Bronchial epithelial cell (primary cell): ENCODE data around the gene RPL41. TPM values are rescaled to one million over a fixed set of nuclear protein-coding genes. Genes with fewer than 3 reads are reported as not detected.

ENCODE experiments used
- DNase-seq: peaks from one replicate; pipeline ENCODE4 v3.0.0-alpha.2; 2010; ENCODE audit warnings: low read depth
- FAIRE-seq: peaks from 2 replicates; lab custom pipeline; 2011; peaks lifted over from hg19 to GRCh38; lab: Jason Lieb, UNC
- H3K27me3 ChIP-seq: 2 replicates; pipeline ENCODE4 v1.5.1; 2011; ENCODE audit warnings: low read length; ENCODE audit not compliant: control insufficient read depth, insufficient read depth
- H3K36me3 ChIP-seq: 2 replicates; pipeline ENCODE4 v1.5.1; 2011; ENCODE audit warnings: low read length; ENCODE audit not compliant: control insufficient read depth, insufficient read depth
- H3K4me3 ChIP-seq: 2 replicates; pipeline ENCODE4 v1.5.1; 2011; ENCODE audit warnings: mild to moderate bottlenecking, low read depth, low read length, control low read depth
- total RNA-seq: library from RNA; depleted of rRNA; stranded (reverse); fragments of >200 nt; gene quantifications from 2 replicates; pipeline ENCODE4 v1.2.1, GENCODE V29; 2014
- TF ChIP-seq, protein P1 (sequence below): IDR thresholded peaks from 2 replicates; pipeline ENCODE4 v1.5.1; 2011; ENCODE audit warnings: mild to moderate bottlenecking, moderate library complexity, low read length, control low read depth, inconsistent platforms; ENCODE audit not compliant: insufficient read depth, severe bottlenecking

Gene RPL41
- total RNA-seq, 1 donor from 2014 or later, result 3,411 TPM

DNA sequence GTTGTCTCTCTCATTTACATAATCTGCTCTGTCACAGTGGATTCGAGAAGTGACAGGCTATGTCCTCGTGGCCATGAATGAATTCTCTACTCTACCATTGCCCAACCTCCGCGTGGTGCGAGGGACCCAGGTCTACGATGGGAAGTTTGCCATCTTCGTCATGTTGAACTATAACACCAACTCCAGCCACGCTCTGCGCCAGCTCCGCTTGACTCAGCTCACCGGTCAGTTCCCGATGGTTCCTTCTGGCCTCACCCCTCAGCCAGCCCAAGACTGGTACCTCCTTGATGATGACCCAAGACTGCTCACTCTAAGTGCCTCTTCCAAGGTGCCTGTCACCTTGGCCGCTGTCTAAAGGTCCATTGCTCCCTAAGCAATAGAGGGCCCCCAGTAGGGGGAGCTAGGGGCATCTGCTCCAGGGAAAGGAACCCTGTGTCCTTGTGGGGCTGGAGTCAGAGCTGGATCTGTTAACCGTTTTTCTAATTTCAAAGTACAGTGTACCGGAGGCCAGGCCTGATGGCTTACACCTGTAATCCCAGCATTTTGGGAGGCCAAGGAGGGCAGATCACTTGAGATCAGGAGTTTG lies 31.4 kb upstream of the RPL41 start:
- Histone ChIP-seq H3K27me3 (no peaks in the 10 kb centered on the region), H3K36me3 (peaks cover 12% of the 10 kb centered on the region), H3K4me3 (no peak overlapping the region)
- no peak for FAIRE-seq
- TF ChIP-seq, protein P1, sequence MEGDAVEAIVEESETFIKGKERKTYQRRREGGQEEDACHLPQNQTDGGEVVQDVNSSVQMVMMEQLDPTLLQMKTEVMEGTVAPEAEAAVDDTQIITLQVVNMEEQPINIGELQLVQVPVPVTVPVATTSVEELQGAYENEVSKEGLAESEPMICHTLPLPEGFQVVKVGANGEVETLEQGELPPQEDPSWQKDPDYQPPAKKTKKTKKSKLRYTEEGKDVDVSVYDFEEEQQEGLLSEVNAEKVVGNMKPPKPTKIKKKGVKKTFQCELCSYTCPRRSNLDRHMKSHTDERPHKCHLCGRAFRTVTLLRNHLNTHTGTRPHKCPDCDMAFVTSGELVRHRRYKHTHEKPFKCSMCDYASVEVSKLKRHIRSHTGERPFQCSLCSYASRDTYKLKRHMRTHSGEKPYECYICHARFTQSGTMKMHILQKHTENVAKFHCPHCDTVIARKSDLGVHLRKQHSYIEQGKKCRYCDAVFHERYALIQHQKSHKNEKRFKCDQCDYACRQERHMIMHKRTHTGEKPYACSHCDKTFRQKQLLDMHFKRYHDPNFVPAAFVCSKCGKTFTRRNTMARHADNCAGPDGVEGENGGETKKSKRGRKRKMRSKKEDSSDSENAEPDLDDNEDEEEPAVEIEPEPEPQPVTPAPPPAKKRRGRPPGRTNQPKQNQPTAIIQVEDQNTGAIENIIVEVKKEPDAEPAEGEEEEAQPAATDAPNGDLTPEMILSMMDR, result peak; percentile 64
- peak; percentile 18 for DNase-seq

DNA sequence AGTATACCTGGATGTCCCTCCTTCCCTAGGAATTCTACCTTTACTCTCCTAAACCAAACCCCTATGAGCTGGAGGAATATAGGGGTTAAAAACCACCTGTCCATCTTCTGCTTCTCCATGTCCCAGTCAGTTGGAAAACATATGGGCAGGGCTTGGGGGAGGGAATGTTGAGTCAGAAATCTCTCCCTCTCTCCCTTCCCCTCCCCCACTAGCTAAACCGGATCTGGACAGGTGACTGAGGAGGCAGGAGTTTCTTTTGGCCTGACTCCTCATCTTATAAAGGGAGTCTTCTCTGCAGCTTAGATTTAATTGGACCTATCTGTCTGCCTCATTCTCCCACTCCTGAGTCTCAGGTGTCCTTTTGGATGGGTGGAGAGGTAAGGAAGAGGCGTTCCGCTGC lies 30.3 kb upstream of the RPL41 start:
- Histone ChIP-seq H3K4me3 (no peak overlapping the region), H3K36me3 (peaks cover 12% of the 10 kb centered on the region), H3K27me3 (no peaks in the 10 kb centered on the region)
- DNase-seq (peak; percentile 83), FAIRE-seq (peak; percentile 55)
- TF ChIP-seq, protein P1, result no peak

DNA sequence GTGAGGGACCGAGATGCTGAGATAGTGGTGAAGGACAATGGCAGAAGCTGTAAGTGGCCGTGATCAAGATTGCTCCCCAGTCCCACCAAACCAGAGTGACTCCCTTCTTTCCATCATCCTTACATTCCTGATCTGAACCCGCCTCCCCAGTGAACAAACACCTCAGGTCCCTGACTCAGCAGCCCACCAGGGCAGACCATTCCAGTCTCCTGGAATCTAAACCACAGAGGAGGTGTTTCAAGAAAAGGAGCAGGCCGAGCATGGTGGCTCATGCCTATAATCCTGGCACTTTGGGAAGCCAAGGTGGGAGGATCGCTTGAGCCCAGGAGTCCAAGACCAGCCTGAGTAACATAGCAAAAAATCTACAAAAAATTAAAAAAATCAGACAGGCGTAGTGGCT lies 29.8 kb upstream of the RPL41 start:
- TF ChIP-seq, protein P1, result no peak
- H3K4me3 ChIP-seq, result no peak overlapping the region
- FAIRE-seq, result no peak
- DNase-seq, result no peak
- no peaks in the 10 kb centered on the region for H3K27me3 ChIP-seq
- H3K36me3 ChIP-seq, result peaks cover 12% of the 10 kb centered on the region

DNA sequence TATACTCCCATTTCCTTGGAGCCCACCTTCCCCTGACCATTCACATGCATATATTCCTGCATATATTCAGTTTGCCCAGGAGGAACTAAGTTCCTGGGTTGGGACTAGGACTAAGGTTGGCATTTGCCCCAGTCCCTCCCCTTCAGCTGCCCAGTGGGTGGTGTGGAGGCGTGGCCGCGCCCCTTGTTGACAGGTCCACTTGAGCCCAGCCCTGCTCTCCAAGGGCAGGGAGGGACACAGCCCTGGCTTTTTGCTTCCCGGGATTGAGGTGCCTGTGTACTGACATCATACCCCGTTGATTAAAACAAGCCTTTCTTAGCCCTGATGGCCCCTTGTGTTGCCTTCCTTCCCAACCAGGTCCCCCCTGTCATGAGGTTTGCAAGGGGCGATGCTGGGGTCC lies 29.2 kb upstream of the RPL41 start:
- DNase-seq, result peak; percentile 37
- H3K36me3 ChIP-seq, result peaks cover 12% of the 10 kb centered on the region
- FAIRE-seq, result peak; percentile 32
- H3K4me3 ChIP-seq, result no peak overlapping the region
- TF ChIP-seq, protein P1, result no peak
- no peaks in the 10 kb centered on the region for H3K27me3 ChIP-seq

DNA sequence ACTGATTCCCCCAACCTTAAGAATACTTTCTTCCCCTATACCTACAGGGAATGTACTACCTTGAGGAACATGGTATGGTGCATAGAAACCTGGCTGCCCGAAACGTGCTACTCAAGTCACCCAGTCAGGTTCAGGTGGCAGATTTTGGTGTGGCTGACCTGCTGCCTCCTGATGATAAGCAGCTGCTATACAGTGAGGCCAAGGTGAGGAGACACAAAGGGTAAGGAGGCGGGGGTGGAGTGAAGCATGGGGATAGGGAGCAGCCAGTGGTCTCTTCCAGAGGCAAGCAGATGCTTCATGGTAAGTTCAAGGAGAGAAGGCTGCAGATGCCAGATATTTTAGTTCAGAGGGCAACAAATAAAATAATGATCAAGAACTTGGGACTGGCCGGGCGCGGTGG lies 18.7 kb upstream of the RPL41 start:
- no peak for FAIRE-seq
- DNase-seq, result no peak
- TF ChIP-seq, protein P1, result no peak
- Histone ChIP-seq H3K4me3 (no peak overlapping the region), H3K36me3 (peaks cover 31% of the 10 kb centered on the region), H3K27me3 (no peaks in the 10 kb centered on the region)

DNA sequence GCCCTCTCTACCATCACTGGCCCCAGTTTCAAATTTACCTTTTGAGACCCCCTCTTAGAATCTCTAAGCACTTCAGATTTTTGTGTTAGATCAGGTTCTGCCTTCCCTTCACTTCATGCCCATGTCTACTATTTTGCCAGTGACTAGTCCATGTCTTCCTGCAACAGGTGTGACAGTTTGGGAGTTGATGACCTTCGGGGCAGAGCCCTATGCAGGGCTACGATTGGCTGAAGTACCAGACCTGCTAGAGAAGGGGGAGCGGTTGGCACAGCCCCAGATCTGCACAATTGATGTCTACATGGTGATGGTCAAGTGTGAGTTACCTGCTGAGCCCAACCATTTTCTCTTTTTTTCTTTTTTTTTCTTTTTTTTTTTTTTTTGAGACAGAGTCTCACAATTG lies 17.8 kb upstream of the RPL41 start:
- TF ChIP-seq, protein P1, result no peak
- Histone ChIP-seq H3K4me3 (no peak overlapping the region), H3K27me3 (no peaks in the 10 kb centered on the region), H3K36me3 (peaks cover 25% of the 10 kb centered on the region)
- no peak for DNase-seq
- FAIRE-seq, result no peak
